Testis (tissue), 3 donors: ENCODE data around the gene CROCC2. TPM values are rescaled to one million over a fixed set of nuclear protein-coding genes. Genes with fewer than 3 reads are reported as not detected.

Experiments used
- DNase-seq: peaks from one replicate; pipeline ENCODE4 v3.0.0-alpha.2; 2019
- H3K27ac ChIP-seq, 2 donors: fragments of 200-600 bp; sonication (generic); one replicate each; pipeline ENCODE4 v1.5.1; 2019
- H3K27me3 ChIP-seq: fragments of 200-600 bp; sonication (generic); one replicate; pipeline ENCODE4 v1.5.1; 2019
- H3K36me3 ChIP-seq: fragments of 200-600 bp; sonication (generic); one replicate; pipeline ENCODE4 v1.5.1; 2017; ENCODE audit warnings: low read depth; ENCODE audit errors: missing control alignments
- H3K4me1 ChIP-seq: fragments of 200-600 bp; sonication (generic); one replicate; pipeline ENCODE4 v1.5.1; 2019
- H3K4me3 ChIP-seq, 2 donors: fragments of 200-600 bp; sonication (generic); one replicate each; pipeline ENCODE4 v1.5.1; 2017 to 2019
- H3K9me3 ChIP-seq: fragments of 200-600 bp; sonication (generic); one replicate; pipeline ENCODE4 v1.5.1; 2017
- CTCF ChIP-seq, 3 experiments: fragments of 450-650 bp in 2 of 3; fragments of 200-600 bp in 1 of 3; sonication (generic) in 1 of 3; IDR thresholded peaks; one replicate each; pipeline ENCODE4 v1.5.1; 2016 to 2019; ENCODE audit warnings: antibody characterized with exemption in 3 of 3, mild to moderate bottlenecking in 2 of 3, moderate library complexity in 1 of 3
- POLR2A ChIP-seq: fragments of 450-650 bp; IDR thresholded peaks from one replicate; pipeline ENCODE4 v1.6.1; 2017; ENCODE audit warnings: antibody characterized with exemption, mild to moderate bottlenecking, moderate library complexity
- WGBS, 2 donors: methylation state at CpG; one replicate each; pipeline ENCODE4 v1.1.5; 2018; 5-methylcytosine and 5-hydroxymethylcytosine counted together
- intact Hi-C: fragments of 100-400 bp; cut with DNase I; formaldehyde crosslinking; loops from one replicate; pipeline ENCODE4 v1.15.1; 2023; ENCODE audit warnings: low total_unique reads
- polyA plus RNA-seq: library from polyadenylated mRNA; stranded (reverse); fragments of 350-450 nt; fragmentation: Illumina TruSeq; extraction: RNeasy Lipid Tissue Mini Kit (QIAGEN cat#74804); gene quantifications from one replicate; pipeline ENCODE4 v1.2.3, GENCODE V29; 2014; ENCODE audit warnings: low read depth, low replicate concordance; ENCODE audit not compliant: insufficient read depth
- total RNA-seq, 2 donors: library from RNA; depleted of rRNA; stranded (reverse); fragments of >200 nt; gene quantifications; one replicate each; pipeline ENCODE4 v1.2.3, GENCODE V29; 2016

The CROCC2 gene
- total and polyA plus RNA-seq, 3 donors from 2014 or later = 0.43 to 0.55 (median 0.51) TPM

GRCh38 chr2:241006412-241006811 lies 100.3 kb downstream of the CROCC2 start:
- TF ChIP-seq POLR2A (no peak), CTCF (IDR thresholded peaks at IDR 0.05) (no peak)
- Histone ChIP-seq H3K27ac (no peak overlapping the region), H3K4me3 (no peak overlapping the region), H3K9me3 (no peaks in the 10 kb centered on the region), H3K27me3 (no peaks in the 10 kb centered on the region), H3K36me3 (no peaks in the 10 kb centered on the region), H3K4me1 (peaks cover 35% of the 10 kb centered on the region)
- DNase-seq = no peak
- WGBS, 2 donors = 91 to 93% methylated on average over 3 of the region's 3 CpGs
- intact Hi-C loops = no loop called here

- Histone ChIP-seq H3K4me1 (peaks cover 31% of the 10 kb centered on the region), H3K27me3 (no peaks in the 10 kb centered on the region), H3K36me3 (no peaks in the 10 kb centered on the region), H3K27ac (no peak overlapping the region), H3K4me3 (no peak overlapping the region), H3K9me3 (no peaks in the 10 kb centered on the region)
- DNase-seq = no peak
- TF ChIP-seq POLR2A (no peak), CTCF (IDR thresholded peaks at IDR 0.05) (no peak)
- intact Hi-C loops = no loop called here
- 88 to 93% methylated on average over 7 of the region's 7 CpGs for WGBS, 2 donors
Measured at GRCh38 chr2:241007111-241007510, 101.0 kb downstream of the CROCC2 start.

GRCh38 chr2:241007880-241008710 lies 102.0 kb downstream of the CROCC2 start:
- no peak for DNase-seq
- Histone ChIP-seq H3K27me3 (no peaks in the 10 kb centered on the region), H3K9me3 (no peaks in the 10 kb centered on the region), H3K27ac (no peak overlapping the region), H3K4me1 (peaks cover 31% of the 10 kb centered on the region), H3K36me3 (no peaks in the 10 kb centered on the region), H3K4me3 (no peak overlapping the region)
- intact Hi-C loops = no loop called here
- 69 to 77% methylated on average over 5 to 19 of the region's 20 CpGs for WGBS, 2 donors
- no peak for TF ChIP-seq CTCF (IDR thresholded peaks at IDR 0.05)
- no peak for TF ChIP-seq POLR2A

GRCh38 chr2:241008711-241009121 lies 102.6 kb downstream of the CROCC2 start:
- Histone ChIP-seq H3K36me3 (no peaks in the 10 kb centered on the region), H3K27me3 (no peaks in the 10 kb centered on the region), H3K9me3 (no peaks in the 10 kb centered on the region), H3K27ac (no peak overlapping the region), H3K4me1 (peaks cover 31% of the 10 kb centered on the region), H3K4me3 (no peak overlapping the region)
- intact Hi-C loops = no loop called here
- TF ChIP-seq CTCF (IDR thresholded peaks at IDR 0.05) (no peak), POLR2A (no peak)
- WGBS, 2 donors = 80 to 84% methylated on average over 2 to 7 of the region's 7 CpGs
- no peak for DNase-seq

- DNase-seq = no peak
- Histone ChIP-seq H3K4me3 (no peak overlapping the region), H3K9me3 (no peaks in the 10 kb centered on the region), H3K36me3 (no peaks in the 10 kb centered on the region), H3K27me3 (no peaks in the 10 kb centered on the region), H3K27ac (peak overlapping the region; percentile 44 to 74), H3K4me1 (peaks cover 31% of the 10 kb centered on the region)
- 86 to 91% methylated on average over 2 of the region's 2 CpGs for WGBS, 2 donors
- intact Hi-C loops = no loop called here
- TF ChIP-seq CTCF (IDR thresholded peaks at IDR 0.05) (no peak), POLR2A (no peak)
Measured at GRCh38 chr2:241009191-241009590, 103.1 kb downstream of the CROCC2 start.
